ENCODE measurements around the gene RPS19BP1. TPM values are rescaled to one million over a fixed set of nuclear protein-coding genes. Genes with fewer than 3 reads are reported as not detected.
"Not testable (repeated sequence)": the region's sequence is repeated elsewhere in the genome, so short reads cannot be mapped to it uniquely, and the experiment has no call there.

Gene RPS19BP1
- total RNA-seq, 4 donors from 2014 or later = 72.2 to 128 (median 104) TPM

- ATAC-seq = peak; percentile 44 to 52
- intact Hi-C loops (cut with DNase I; ENCODE audit: low total_unique reads) (loop anchor here (10.0 kb wide), 4 partner anchors 752 to 1918 kb away; partner anchors contain the start of genes GGA1, MRTFA and SUN2), in situ Hi-C loops (cut with MboI; ENCODE audit: low sequenced_read_pairs in 4 of 4) (loop anchor here in 2 of 4 donors (25.0 kb wide), 2 partner anchors 210 to 360 kb away; partner anchors contain the start of genes CBX7 (in 2 of the 2) and RPL3 (in 1 of the 2))
- DNase-seq = peak; percentile 68 to 86
- Histone ChIP-seq H3K4me3 (peak overlapping the region; percentile 88 to 100 (median 99)), H3K4me1 (peaks cover 60 to 66% of the 10 kb centered on the region in 2 donors), H3K9me3 (no peaks in the 10 kb centered on the region), H3K27me3 (no peaks in the 10 kb centered on the region), H3K27ac (peak overlapping the region; percentile 95 to 100 (median 100)), H3K36me3 (peaks cover 0 to 28% of the 10 kb centered on the region in 2 donors)
- TF ChIP-seq CTCF (IDR thresholded peaks at IDR 0.05 in 4 of 5, conservative IDR thresholded peaks at IDR 0.05 in 1 of 5) (no peak), POLR2A (IDR thresholded peaks at IDR 0.05) (peak; percentile 24 to 41)
These were observed 9.8 kb downstream of the RPS19BP1 start for GRCh38 chr22:39522567-39523300.

GRCh38 chr22:39522091-39522490 lies 10.5 kb downstream of the RPS19BP1 start:
- Histone ChIP-seq H3K4me3 (peak overlapping the region; percentile 88 to 100 (median 99)), H3K36me3 (peaks cover 0 to 33% of the 10 kb centered on the region in 2 donors), H3K4me1 (peaks cover 56 to 60% of the 10 kb centered on the region in 2 donors), H3K27ac (peak overlapping the region; percentile 95 to 100 (median 100))
- H3K9me3 ChIP-seq, ATAC-seq, DNase-seq, H3K27me3 ChIP-seq: not testable (repeated sequence)
- in situ Hi-C loops (cut with MboI; ENCODE audit: low sequenced_read_pairs in 4 of 4) = loop anchor here in 2 of 4 donors (25.0 kb wide), 2 partner anchors 210 to 360 kb away; partner anchors contain the start of genes CBX7 (in 2 of the 2) and RPL3 (in 1 of the 2)
- intact Hi-C loops (cut with DNase I; ENCODE audit: low total_unique reads) = loop anchor here (10.0 kb wide), 4 partner anchors 753 to 1917 kb away; partner anchors contain the start of genes GGA1, MRTFA and SUN2

- in situ Hi-C loops (cut with MboI; ENCODE audit: low sequenced_read_pairs in 4 of 4) = loop anchor here in 2 of 4 donors (25.0 kb wide), 2 partner anchors 209 to 359 kb away; partner anchors contain the start of genes CBX7 (in 2 of the 2) and RPL3 (in 1 of the 2)
These were observed 11.3 kb downstream of the RPS19BP1 start for GRCh38 chr22:39521106-39521885.

GRCh38 chr22:39520226-39521105 lies 12.1 kb downstream of the RPS19BP1 start, which contains the start of gene ATF4:
TSS of gene ATF4 (plus strand) at chr22:39520562. CDS start at chr22:39521446, 884 bp downstream.
- peak in 1 of 2 donors; percentile 80 for DNase-seq
- peak; percentile 98 for TF ChIP-seq POLR2A (IDR thresholded peaks at IDR 0.05)
- peak in 2 of 5 experiments; percentile 13 to 33 for TF ChIP-seq CTCF (IDR thresholded peaks at IDR 0.05 in 4 of 5, conservative IDR thresholded peaks at IDR 0.05 in 1 of 5)
- Histone ChIP-seq H3K4me1 (peaks cover 51 to 55% of the 10 kb centered on the region in 2 donors), H3K27ac (peak within 1 kb of the TSS; percentile 95 to 100 (median 100)), H3K36me3 (peaks cover 0 to 35% of the 10 kb centered on the region in 2 donors), H3K27me3 (no peaks in the 10 kb centered on the region), H3K4me3 (peak within 1 kb of the TSS; percentile 88 to 100 (median 99)), H3K9me3 (no peaks in the 10 kb centered on the region)
- peak; percentile 35 to 39 for ATAC-seq
- in situ Hi-C loops (cut with MboI; ENCODE audit: low sequenced_read_pairs in 4 of 4) = loop anchor here in 2 of 4 donors (25.0 kb wide), 2 partner anchors 208 to 358 kb away; partner anchors contain the start of genes CBX7 (in 2 of the 2) and RPL3 (in 1 of the 2)
- intact Hi-C loops (cut with DNase I; ENCODE audit: low total_unique reads) = loop anchor here (1.0 to 10.0 kb wide), 7 partner anchors 12 to 1916 kb away; partner anchors contain the start of genes GGA1, MIEF1, MRTFA and RPS19BP1

More at GRCh38 chr22:39521106-39521885, 11.3 kb downstream of the RPS19BP1 start:
- not testable (repeated sequence) for H3K27me3 ChIP-seq, H3K9me3 ChIP-seq
- Histone ChIP-seq H3K36me3 (peaks cover 0 to 33% of the 10 kb centered on the region in 2 donors), H3K4me3 (peak overlapping the region; percentile 88 to 100 (median 99)), H3K27ac (peak overlapping the region; percentile 95 to 100 (median 100)), H3K4me1 (peaks cover 56 to 60% of the 10 kb centered on the region in 2 donors)
- DNase-seq = peak; percentile 79 to 87
- ATAC-seq = peak; percentile 45 to 63
- intact Hi-C loops (cut with DNase I; ENCODE audit: low total_unique reads) = loop anchor here (2.0 to 10.0 kb wide), 5 partner anchors 200 to 1916 kb away; partner anchors contain the start of genes GGA1, MRTFA and SUN2
